IMR-90 (cell line): ENCODE measurements around the gene F10. TPM values are rescaled to one million over a fixed set of nuclear protein-coding genes. Genes with fewer than 3 reads are reported as not detected.

ENCODE experiments used
- ATAC-seq: fragments of 200-7000 bp; cut with Tn5 transposase; 2 replicates; pipeline ENCODE4 v1.9.1; 2020; ENCODE audit warnings: low read depth, mild to moderate bottlenecking, moderate library complexity
- BruUV-seq: library from RNA; stranded (reverse); fragments of 400-500 nt; replicated peaks from 2 replicates; lab custom pipeline; 2021; lab: Mats Ljungman, UMichigan
- CTCF ChIA-PET: fragments of 300-600 bp; formaldehyde crosslinking; extraction: SDS; loops from one replicate; lab custom pipeline; 2021; ENCODE audit warnings: antibody characterized with exemption; lab: Yijun Ruan, JAX
- POLR2A ChIA-PET: fragments of 300-600 bp; sonication (Branson Sonifier 250); formaldehyde crosslinking; loops from one replicate; lab custom pipeline; 2022; ENCODE audit warnings: antibody characterized with exemption; ENCODE audit not compliant: unreplicated experiment; lab: Charles Lee
- DNase-seq: peaks from one replicate; pipeline ENCODE4 v3.0.0; 2013
- H2AFZ ChIP-seq: replicated peaks from 2 replicates; pipeline ENCODE3; 2013; ENCODE audit warnings: low read length, mild to moderate bottlenecking; ENCODE audit not compliant: poor library complexity
- H2AK5ac ChIP-seq: 2 replicates; pipeline ENCODE4 v1.6.1; 2013; ENCODE audit warnings: low read depth, low read length, inconsistent platforms
- H2AK9ac ChIP-seq: replicated peaks from 2 replicates; pipeline ENCODE3; 2013; ENCODE audit warnings: mild to moderate bottlenecking, low read depth, low read length, moderate library complexity; ENCODE audit not compliant: poor library complexity
- H2BK120ac ChIP-seq: 2 replicates; pipeline ENCODE4 v1.6.1; 2013; ENCODE audit warnings: low read depth, low read length, inconsistent platforms
- H2BK15ac ChIP-seq: 3 replicates; pipeline ENCODE4 v1.6.1; 2013; ENCODE audit warnings: low read depth, low read length, inconsistent platforms
- H2BK20ac ChIP-seq: 2 replicates; pipeline ENCODE4 v1.6.1; 2013; ENCODE audit warnings: low read depth, mild to moderate bottlenecking, inconsistent platforms, low read length, moderate library complexity
- H2BK5ac ChIP-seq: 2 replicates; pipeline ENCODE4 v1.6.1; 2013; ENCODE audit warnings: mild to moderate bottlenecking, low read depth, low read length, inconsistent platforms; ENCODE audit not compliant: poor library complexity, severe bottlenecking
- H3K14ac ChIP-seq: replicated peaks from 2 replicates; pipeline ENCODE4 v1.6.1; 2013; ENCODE audit warnings: low read depth, low read length, inconsistent platforms
- H3K18ac ChIP-seq: 2 replicates; pipeline ENCODE4 v1.6.1; 2013; ENCODE audit warnings: low read depth, low read length, control low read depth
- H3K23ac ChIP-seq: 2 replicates; pipeline ENCODE4 v1.6.1; 2013; ENCODE audit warnings: low read depth, low read length, inconsistent platforms
- H3K27ac ChIP-seq: 2 replicates; pipeline ENCODE4 v1.5.1; 2013; ENCODE audit warnings: mild to moderate bottlenecking, control low read depth, low read length; ENCODE audit not compliant: insufficient read depth
- H3K27me3 ChIP-seq: 2 replicates; pipeline ENCODE4 v1.6.1; 2013; ENCODE audit warnings: low read length; ENCODE audit not compliant: control insufficient read depth, insufficient read depth
- H3K36me3 ChIP-seq: 2 replicates; pipeline ENCODE4 v1.6.1; 2013; ENCODE audit warnings: low read length, mixed read lengths; ENCODE audit not compliant: control insufficient read depth, insufficient read depth
- H3K4ac ChIP-seq: 2 replicates; pipeline ENCODE4 v1.6.1; 2013; ENCODE audit warnings: low read depth, low read length, inconsistent platforms
- H3K4me1 ChIP-seq: 2 replicates; pipeline ENCODE4 v1.6.1; 2013; ENCODE audit warnings: low read length, mixed read lengths; ENCODE audit not compliant: control insufficient read depth, insufficient read depth
- H3K4me2 ChIP-seq: 2 replicates; pipeline ENCODE4 v1.6.1; 2013; ENCODE audit warnings: low read depth, mild to moderate bottlenecking, control low read depth, low read length, moderate library complexity
- H3K4me3 ChIP-seq: 2 replicates; pipeline ENCODE4 v1.5.1; 2013; ENCODE audit warnings: low read depth, mild to moderate bottlenecking, control low read depth, low read length, moderate library complexity; ENCODE audit not compliant: insufficient read depth
- H3K56ac ChIP-seq: 2 replicates; pipeline ENCODE4 v1.6.1; 2013; ENCODE audit warnings: low read length, inconsistent platforms; ENCODE audit not compliant: insufficient read depth; ENCODE audit errors: extremely low read depth
- H3K79me1 ChIP-seq, 2 experiments: 2 replicates each; pipeline ENCODE4 v1.6.1; 2013; ENCODE audit warnings: low read length in 2 of 2, inconsistent platforms in 1 of 2, low read depth in 1 of 2
- H3K9ac ChIP-seq: 2 replicates; pipeline ENCODE4 v1.6.1; 2013; ENCODE audit warnings: low read depth, low read length, control low read depth
- H3K9me1 ChIP-seq: 2 replicates; pipeline ENCODE4 v1.6.1; 2013; ENCODE audit warnings: low read length, inconsistent platforms; ENCODE audit not compliant: insufficient read depth
- H3K9me3 ChIP-seq: 2 replicates; pipeline ENCODE4 v1.6.1; 2013; ENCODE audit warnings: low read length; ENCODE audit not compliant: control insufficient read depth, insufficient read depth
- H4K20me1 ChIP-seq: 2 replicates; pipeline ENCODE4 v1.6.1; 2013; ENCODE audit warnings: low read length, inconsistent platforms; ENCODE audit not compliant: insufficient read depth
- H4K5ac ChIP-seq: 2 replicates; pipeline ENCODE4 v1.6.1; 2013; ENCODE audit warnings: mild to moderate bottlenecking, low read depth, low read length, control low read depth
- H4K8ac ChIP-seq, 2 experiments: 2 replicates each; pipeline ENCODE4 v1.6.1; 2013; ENCODE audit warnings: low read depth in 2 of 2, low read length in 2 of 2, control low read depth in 1 of 2, inconsistent platforms in 1 of 2
- H4K91ac ChIP-seq: 2 replicates; pipeline ENCODE4 v1.6.1; 2013; ENCODE audit warnings: low read depth, low read length, inconsistent platforms; ENCODE audit not compliant: insufficient read depth
- CHD1 ChIP-seq: IDR thresholded peaks from 2 replicates; pipeline ENCODE4 v1.6.1; 2012; ENCODE audit warnings: low read depth, low read length, improper control_type of control experiment
- MAFK ChIP-seq: IDR thresholded peaks from 2 replicates; pipeline ENCODE4 v1.6.1; 2012; ENCODE audit warnings: low read depth, low read length, improper control_type of control experiment
- MXI1 ChIP-seq: IDR thresholded peaks from 2 replicates; pipeline ENCODE4 v1.6.1; 2012; ENCODE audit warnings: low read depth, mild to moderate bottlenecking, low read length, moderate library complexity, borderline replicate concordance
- POLR2A ChIP-seq: IDR thresholded peaks from 2 replicates; pipeline ENCODE4 v1.6.1; 2012; ENCODE audit warnings: mild to moderate bottlenecking, low read depth, low read length
- RAD21 ChIP-seq: IDR thresholded peaks from 2 replicates; pipeline ENCODE4 v1.6.1; 2012; ENCODE audit warnings: low read length, improper control_type of control experiment
- RCOR1 ChIP-seq: IDR thresholded peaks from 2 replicates; pipeline ENCODE4 v1.6.1; 2012; ENCODE audit warnings: mild to moderate bottlenecking, low read length, improper control_type of control experiment; ENCODE audit not compliant: insufficient replicate concordance
- RFX5 ChIP-seq: IDR thresholded peaks from 2 replicates; pipeline ENCODE4 v1.8.0; 2012; ENCODE audit warnings: low read depth, mild to moderate bottlenecking, low read length, moderate library complexity
- SMC3 ChIP-seq: fragments of 150-350 bp; IDR thresholded peaks from 2 replicates; pipeline ENCODE4 v1.6.1; 2016; ENCODE audit warnings: low read depth, mild to moderate bottlenecking, antibody characterized with exemption, low read length, moderate library complexity
- USF2 ChIP-seq: fragments of 150-350 bp; IDR thresholded peaks from 2 replicates; pipeline ENCODE4 v1.6.1; 2017; ENCODE audit warnings: mild to moderate bottlenecking, antibody characterized with exemption, low read length, low read depth
- WGBS, 2 experiments: methylation state at CpG; one replicate each; pipeline versions ENCODE4 v1.1.5 to v1.1.7; 2013; ENCODE audit warnings: missing lambda C conversion rate in 2 of 2; ENCODE audit not compliant: insufficient read length in 1 of 2; ENCODE audit errors: extremely low coverage in 2 of 2; 5-methylcytosine and 5-hydroxymethylcytosine counted together
- dilution Hi-C: fragments of 300-500 bp; cut with HindIII; formaldehyde crosslinking; loops from one replicate; pipeline ENCODE4 v1.14.3; 2018; ENCODE audit warnings: low sequenced_read_pairs; ENCODE audit not compliant: unreplicated experiment
- in situ Hi-C: fragments of 300-500 bp; cut with MboI; formaldehyde crosslinking; loops from 3 replicates; pipeline ENCODE4 v1.14.3; 2019; ENCODE audit warnings: low sequenced_read_pairs, inconsistent platforms, mixed read lengths
- intact Hi-C: fragments of 100-400 bp; cut with micrococcal nuclease; formaldehyde crosslinking; loops from 2 replicates; pipeline ENCODE4 v1.10.0; 2022
- polyA plus RNA-seq, 3 experiments: library from polyadenylated mRNA; depleted of rRNA; stranded (reverse); fragments of >200 nt; gene quantifications; 2 replicates each; pipeline ENCODE4 v1.2.3, GENCODE V29; 2012; ENCODE audit warnings: low replicate concordance in 1 of 3
- total RNA-seq: library from RNA; depleted of rRNA; stranded (reverse); fragments of >200 nt; gene quantifications from 2 replicates; pipeline ENCODE4 v1.2.3, GENCODE V29; 2012
- TF ChIP-seq, protein P1 (sequence below): conservative IDR thresholded peaks from 2 replicates; pipeline ENCODE4 v1.5.1; 2012; ENCODE audit warnings: mild to moderate bottlenecking, low read depth, low read length, improper control_type of control experiment

F10 gene
- total and polyA plus RNA-seq, 2 of the 4 experiments (the other 2 are of a cell fraction): 9.1 to 19.5 TPM

DNA sequence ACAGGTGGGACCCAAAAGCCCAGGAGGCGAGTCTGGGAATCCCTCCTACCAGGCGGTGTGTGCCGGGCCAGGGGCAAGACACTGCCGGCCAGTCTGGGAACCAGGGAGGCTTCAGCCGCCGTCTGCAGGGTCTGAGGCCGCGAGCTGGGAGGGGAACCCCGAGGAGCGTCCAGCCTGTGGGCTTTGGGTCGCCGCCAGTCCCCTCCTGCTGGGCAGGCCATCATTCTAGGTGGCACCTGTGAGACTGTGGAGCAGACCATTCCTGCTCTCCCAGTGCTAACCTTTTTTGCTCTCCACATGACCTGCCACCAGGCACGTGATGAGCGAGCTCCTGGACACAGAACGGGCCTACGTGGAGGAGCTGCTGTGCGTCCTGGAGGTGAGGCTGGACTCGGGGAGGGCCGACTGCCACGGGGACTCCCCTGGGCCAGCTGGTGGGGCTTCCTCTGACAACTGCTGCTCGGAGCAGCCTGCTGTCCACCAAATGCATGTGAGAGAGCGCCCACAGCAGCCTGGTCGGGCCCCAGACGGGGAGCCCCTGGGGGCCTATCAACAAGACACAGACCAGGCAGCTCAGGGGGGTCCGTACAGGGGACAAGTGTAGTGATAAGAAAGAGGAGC lies 41.6 kb upstream of the F10 start:
- H3K9ac ChIP-seq: no peak overlapping the region
- no peak overlapping the region for H3K27ac ChIP-seq
- ChIA-PET POLR2A (no interaction called here), CTCF (no interaction called here)
- ATAC-seq: no peak
- H3K9me3 ChIP-seq: no peaks in the 10 kb centered on the region; the same call in 1 of the 2 replicates
- intact Hi-C loops: no loop called here
- no peak overlapping the region for H3K4me2 ChIP-seq
- no peak overlapping the region for H2BK15ac ChIP-seq
- no peak for DNase-seq
- H2AK9ac ChIP-seq: no peak overlapping the region
- H3K56ac ChIP-seq: no peak overlapping the region
- H3K4me3 ChIP-seq: no peak overlapping the region
- H3K23ac ChIP-seq: no peak overlapping the region
- dilution Hi-C loops: no loop called here
- H2AK5ac ChIP-seq: no peak overlapping the region
- 70% methylated on average over 15 of the region's 25 CpGs; no CpG with 5 or more reads in 1 of the 2 experiments for WGBS, 2 experiments
- no peak overlapping the region for H3K4ac ChIP-seq
- H3K79me1 ChIP-seq: no peaks in the 10 kb centered on the region
- no peak overlapping the region for H4K5ac ChIP-seq
- no peak overlapping the region for H2BK120ac ChIP-seq
- H3K18ac ChIP-seq: no peak overlapping the region
- H3K36me3 ChIP-seq: no peaks in the 10 kb centered on the region
- H4K8ac ChIP-seq: no peak overlapping the region
- peaks cover 34% of the 10 kb centered on the region for H3K27me3 ChIP-seq
- in situ Hi-C loops: no loop called here
- no peak overlapping the region for H4K91ac ChIP-seq
- no peaks in the 10 kb centered on the region for H3K9me1 ChIP-seq
- no peak overlapping the region for H2BK5ac ChIP-seq
- H4K20me1 ChIP-seq: no peaks in the 10 kb centered on the region
- BruUV-seq: no TSS peak
- no peak overlapping the region for H2BK20ac ChIP-seq
- H3K14ac ChIP-seq: no peak overlapping the region
- H2AFZ ChIP-seq: no peak overlapping the region
- TF ChIP-seq POLR2A (no peak), USF2 (no peak), RAD21 (no peak), CHD1 (no peak), MAFK (no peak), MXI1 (no peak), SMC3 (no peak), RFX5 (no peak), RCOR1 (no peak)
- TF ChIP-seq, protein P1, sequence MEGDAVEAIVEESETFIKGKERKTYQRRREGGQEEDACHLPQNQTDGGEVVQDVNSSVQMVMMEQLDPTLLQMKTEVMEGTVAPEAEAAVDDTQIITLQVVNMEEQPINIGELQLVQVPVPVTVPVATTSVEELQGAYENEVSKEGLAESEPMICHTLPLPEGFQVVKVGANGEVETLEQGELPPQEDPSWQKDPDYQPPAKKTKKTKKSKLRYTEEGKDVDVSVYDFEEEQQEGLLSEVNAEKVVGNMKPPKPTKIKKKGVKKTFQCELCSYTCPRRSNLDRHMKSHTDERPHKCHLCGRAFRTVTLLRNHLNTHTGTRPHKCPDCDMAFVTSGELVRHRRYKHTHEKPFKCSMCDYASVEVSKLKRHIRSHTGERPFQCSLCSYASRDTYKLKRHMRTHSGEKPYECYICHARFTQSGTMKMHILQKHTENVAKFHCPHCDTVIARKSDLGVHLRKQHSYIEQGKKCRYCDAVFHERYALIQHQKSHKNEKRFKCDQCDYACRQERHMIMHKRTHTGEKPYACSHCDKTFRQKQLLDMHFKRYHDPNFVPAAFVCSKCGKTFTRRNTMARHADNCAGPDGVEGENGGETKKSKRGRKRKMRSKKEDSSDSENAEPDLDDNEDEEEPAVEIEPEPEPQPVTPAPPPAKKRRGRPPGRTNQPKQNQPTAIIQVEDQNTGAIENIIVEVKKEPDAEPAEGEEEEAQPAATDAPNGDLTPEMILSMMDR: no peak
- H3K4me1 ChIP-seq: no peaks in the 10 kb centered on the region; the same call in 1 of the 2 replicates
